ENCODE measurements around the gene PITRM1. TPM values are rescaled to one million over a fixed set of nuclear protein-coding genes. Genes with fewer than 3 reads are reported as not detected.
"Not testable (repeated sequence)": the region's sequence is repeated elsewhere in the genome, so short reads cannot be mapped to it uniquely, and the experiment has no call there.

Gene PITRM1, protein sequence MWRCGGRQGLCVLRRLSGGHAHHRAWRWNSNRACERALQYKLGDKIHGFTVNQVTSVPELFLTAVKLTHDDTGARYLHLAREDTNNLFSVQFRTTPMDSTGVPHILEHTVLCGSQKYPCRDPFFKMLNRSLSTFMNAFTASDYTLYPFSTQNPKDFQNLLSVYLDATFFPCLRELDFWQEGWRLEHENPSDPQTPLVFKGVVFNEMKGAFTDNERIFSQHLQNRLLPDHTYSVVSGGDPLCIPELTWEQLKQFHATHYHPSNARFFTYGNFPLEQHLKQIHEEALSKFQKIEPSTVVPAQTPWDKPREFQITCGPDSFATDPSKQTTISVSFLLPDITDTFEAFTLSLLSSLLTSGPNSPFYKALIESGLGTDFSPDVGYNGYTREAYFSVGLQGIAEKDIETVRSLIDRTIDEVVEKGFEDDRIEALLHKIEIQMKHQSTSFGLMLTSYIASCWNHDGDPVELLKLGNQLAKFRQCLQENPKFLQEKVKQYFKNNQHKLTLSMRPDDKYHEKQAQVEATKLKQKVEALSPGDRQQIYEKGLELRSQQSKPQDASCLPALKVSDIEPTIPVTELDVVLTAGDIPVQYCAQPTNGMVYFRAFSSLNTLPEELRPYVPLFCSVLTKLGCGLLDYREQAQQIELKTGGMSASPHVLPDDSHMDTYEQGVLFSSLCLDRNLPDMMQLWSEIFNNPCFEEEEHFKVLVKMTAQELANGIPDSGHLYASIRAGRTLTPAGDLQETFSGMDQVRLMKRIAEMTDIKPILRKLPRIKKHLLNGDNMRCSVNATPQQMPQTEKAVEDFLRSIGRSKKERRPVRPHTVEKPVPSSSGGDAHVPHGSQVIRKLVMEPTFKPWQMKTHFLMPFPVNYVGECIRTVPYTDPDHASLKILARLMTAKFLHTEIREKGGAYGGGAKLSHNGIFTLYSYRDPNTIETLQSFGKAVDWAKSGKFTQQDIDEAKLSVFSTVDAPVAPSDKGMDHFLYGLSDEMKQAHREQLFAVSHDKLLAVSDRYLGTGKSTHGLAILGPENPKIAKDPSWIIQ
- 94.5 TPM for total RNA-seq
- long read RNA-seq, transcript PITRM1-201 (27 exons, 3,450 nt) = major isoform, 54 of 104 reads
- long read RNA-seq, partial matches to known transcripts = 34 of 104 reads
- long read RNA-seq, other reads (novel, unspliced or antisense) = 15 of 104 reads

DNA sequence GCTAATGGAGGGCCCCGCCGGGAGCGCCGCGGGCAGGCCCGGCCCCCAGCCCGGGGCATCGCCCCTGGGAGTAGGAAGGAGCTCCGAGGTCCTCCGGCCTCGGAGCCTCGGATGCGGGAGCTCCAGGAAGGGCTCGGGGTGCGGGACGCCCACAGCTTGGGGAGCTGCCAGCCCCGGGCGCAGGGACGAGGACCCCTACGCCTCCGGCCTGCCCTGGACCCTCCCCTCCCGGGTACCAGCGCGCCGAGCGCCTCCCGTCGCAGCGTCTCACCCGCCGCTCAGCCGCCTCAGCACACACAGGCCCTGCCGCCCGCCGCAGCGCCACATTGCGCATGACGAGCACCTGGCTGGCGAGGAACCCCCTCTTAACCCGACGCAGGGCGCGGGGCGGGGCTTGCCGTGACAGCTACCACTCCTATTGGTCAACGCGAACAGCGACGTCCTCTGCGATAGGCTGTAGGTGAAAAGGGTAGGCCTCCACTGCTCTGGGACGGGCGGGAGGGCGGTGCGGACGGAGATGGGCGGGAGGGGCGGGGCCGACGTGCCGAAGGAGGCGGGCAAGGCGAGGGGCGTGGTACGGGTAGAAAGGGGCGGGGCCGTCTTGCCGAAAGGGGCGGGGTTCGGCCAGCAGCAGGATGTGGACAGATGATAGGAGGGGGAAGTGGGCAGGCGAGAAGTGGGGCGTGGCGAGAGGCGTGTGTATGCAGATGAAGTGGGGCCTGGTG is at the start of gene PITRM1:
Gene PITRM1, minus strand, starts transcription at position 337 of the 725 bp plus-strand sequence. Its CDS starts 10 bp downstream, at position 327.
- intact Hi-C loops (cut with micrococcal nuclease) = no loop called here
- ATAC-seq (peak; percentile 98), DNase-seq (peak; percentile 99)

DNA sequence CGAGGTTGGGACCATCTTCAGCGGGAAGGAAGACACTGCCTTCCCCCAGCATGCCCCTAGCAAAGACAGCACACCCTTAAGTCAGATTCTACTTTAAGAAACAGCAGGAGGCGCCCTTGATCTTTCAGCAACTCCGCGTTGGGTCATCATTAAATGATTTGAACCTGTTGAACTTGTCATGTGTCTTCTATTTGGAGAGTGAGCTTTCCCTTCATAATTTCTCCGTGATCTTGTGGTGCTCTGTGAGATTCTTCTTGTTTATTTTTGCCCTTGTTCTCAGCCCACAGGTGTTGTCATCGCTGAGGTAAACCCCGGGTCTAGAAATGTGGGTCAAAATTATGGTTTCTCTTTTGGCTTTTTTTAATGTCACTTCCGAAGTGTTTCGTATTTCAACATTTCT is 49.5 kb upstream of the PITRM1 start:
- ATAC-seq (no peak), DNase-seq (no peak)
- intact Hi-C loops (cut with micrococcal nuclease) = no loop called here

DNA sequence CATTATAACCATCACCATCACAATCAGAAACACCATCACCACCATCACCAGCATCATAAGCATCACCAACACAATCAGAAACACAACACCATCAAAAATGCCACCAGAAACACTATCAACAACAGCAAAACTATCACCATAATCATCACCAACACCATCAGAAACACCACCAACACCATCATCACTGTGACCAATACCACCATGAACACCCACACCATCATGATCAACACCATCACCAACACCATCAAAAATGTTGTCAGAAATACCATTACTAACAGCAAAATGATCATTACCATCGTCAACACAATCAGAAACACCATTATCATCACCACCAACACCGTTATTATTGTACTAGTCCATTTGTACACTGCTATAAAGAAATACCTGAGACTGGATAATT is 49.0 kb upstream of the PITRM1 start:
- ATAC-seq; intact Hi-C loops (cut with micrococcal nuclease); DNase-seq: not testable (repeated sequence)

DNA sequence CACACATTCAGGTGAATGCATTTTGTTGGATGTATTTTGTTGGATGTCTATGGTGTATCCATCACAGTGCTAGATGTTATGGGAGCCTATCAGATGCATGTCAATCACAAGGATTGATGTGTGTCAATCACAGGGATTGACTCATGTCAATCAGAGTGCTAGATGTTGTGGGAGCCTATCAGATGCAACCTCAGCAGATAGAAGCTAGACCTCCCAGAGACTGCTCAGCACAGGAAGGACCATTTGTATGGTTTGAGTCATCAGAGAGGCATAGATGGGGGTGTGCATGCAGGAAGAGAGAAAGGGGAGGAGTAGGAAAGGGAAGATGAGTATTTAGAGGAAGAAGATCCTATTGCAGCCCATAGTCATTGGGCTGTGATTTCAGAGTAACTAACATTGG is 48.3 kb upstream of the PITRM1 start:
- DNase-seq (no peak), ATAC-seq (no peak)
- intact Hi-C loops (cut with micrococcal nuclease) = no loop called here

DNA sequence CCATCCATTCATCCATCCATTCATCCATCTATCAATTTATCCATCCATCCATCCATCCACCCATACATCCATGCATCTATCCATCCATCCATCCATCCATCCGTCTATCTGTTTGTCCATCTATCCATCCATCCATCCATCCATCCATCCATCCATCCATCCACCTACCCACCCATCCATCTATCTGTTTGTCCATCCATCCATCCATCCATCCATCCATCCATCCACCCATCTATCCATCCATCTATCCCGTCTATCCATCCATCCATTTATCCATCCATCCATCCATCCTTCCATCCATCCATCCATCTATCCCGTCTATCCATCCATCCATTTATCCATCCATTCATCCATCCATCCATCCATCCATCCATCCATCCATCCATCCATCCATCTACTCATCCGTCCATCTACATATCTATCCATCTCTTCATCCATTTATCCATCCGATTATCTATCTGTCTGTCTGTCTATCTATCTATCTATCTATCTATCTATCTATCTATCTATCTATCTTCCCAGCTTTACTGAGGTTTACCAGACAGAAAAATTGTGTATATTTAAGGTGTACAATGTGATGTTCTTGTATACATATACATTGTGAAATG is 46.5 kb upstream of the PITRM1 start:
- DNase-seq; ATAC-seq; intact Hi-C loops (cut with micrococcal nuclease): not testable (repeated sequence)

DNA sequence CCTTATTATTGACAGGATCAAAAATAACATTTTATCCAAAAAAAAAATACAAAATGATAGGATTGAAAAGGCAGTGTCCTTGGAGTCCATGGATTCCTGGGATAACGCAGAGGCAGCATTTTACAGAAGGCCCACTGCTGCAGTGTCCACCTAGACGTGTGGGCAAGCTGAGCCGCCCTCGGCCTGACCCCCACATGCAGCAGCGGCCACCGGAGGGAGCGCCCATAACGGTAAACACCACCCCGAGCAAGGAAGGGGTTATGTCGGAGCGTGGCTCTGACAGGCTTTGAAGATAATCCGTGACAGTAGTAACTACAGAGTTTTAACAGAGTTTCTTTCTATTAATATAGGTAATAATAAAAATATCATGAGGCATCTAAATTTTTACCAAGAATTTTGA is 45.3 kb upstream of the PITRM1 start:
- ATAC-seq (no peak), DNase-seq (no peak)
- intact Hi-C loops (cut with micrococcal nuclease) = no loop called here

DNA sequence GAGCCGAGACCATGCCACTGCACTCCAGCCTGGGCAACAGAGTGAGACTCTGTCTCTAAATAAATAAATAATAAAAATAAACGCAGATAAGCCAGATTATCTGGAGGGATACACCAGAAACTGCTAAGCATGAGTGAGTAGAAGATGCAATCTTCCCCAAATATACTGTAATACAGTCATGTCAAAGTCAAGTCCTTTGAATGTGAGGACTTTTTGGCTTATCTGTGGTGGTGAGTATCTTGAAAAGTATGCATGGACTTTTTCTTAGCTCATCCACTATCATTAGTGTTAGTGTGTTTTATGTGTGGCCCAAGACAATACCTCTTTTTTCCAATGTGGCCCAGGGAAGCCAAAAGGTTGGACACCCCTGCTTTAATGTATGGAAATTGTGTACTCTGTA is 44.7 kb upstream of the PITRM1 start:
- intact Hi-C loops (cut with micrococcal nuclease) = no loop called here
- no peak for ATAC-seq
- DNase-seq = no peak

DNA sequence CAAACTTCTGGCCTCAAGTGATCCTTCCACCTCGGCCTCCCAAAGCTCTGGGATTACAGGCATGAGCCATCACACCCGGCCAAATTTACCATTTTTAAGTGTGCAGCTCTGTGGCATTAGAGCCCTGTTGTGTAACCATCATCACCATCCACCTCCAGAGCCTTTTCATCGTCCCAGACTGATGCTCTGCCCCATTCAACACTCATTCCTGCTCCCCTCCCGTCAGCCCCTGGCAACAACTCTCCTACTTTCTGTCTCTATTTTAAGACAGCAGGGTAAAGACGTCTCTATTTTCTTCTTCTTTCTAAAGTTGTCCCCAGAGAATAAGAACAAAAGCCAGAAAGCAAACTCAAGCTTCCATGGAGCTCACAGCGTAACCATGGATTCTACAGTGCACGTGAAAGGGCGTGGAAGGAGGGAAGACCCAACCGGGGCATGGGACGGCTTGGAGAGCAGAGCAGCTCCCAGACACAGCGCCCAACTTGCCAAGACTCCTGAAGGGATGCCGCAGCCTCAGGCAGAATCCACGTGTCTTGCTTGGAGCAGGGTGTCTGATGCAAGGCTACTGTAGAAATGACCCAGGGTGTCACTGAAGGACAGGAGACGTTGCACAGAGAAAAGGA is 42.7 kb upstream of the PITRM1 start:
- DNase-seq (no peak), ATAC-seq (no peak)
- intact Hi-C loops (cut with micrococcal nuclease) = no loop called here

DNA sequence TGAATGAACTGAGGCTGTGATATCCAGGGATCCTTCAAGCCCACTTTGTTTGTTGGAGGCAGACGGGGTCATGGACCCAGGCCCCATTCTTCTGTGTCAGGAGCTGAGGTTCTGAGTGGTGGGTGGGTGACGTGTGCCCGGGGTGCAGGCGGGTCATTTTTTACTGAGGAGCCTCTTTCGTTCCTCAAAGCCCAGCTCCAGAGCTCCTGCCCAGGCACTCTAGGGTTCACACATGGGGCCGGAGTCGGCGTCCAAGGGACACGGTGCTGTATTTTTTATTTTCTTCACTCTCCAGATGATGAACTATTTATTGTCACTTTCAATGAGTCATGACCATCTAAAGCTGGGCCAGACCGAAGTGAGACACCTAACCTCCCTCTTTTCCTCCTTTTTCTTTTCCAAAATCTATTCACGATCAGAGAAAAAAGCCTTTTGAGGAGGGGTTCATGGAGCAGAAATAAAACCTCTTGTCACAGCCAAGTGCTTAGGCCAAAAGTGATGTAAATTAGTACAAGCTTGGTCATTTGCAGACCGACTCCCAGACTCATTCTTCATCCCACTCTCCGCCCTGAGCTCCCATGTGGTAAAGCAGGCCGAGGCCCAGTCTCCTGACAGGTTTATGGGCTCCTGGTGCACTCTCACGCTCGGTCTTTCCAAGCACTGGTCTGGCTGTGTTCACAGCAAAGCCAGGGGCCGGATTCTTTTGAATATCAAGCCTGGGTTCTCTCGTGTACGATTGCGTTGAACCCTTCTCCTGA is 41.4 kb upstream of the PITRM1 start:
- intact Hi-C loops (cut with micrococcal nuclease) = no loop called here
- ATAC-seq = no peak
- DNase-seq = no peak

DNA sequence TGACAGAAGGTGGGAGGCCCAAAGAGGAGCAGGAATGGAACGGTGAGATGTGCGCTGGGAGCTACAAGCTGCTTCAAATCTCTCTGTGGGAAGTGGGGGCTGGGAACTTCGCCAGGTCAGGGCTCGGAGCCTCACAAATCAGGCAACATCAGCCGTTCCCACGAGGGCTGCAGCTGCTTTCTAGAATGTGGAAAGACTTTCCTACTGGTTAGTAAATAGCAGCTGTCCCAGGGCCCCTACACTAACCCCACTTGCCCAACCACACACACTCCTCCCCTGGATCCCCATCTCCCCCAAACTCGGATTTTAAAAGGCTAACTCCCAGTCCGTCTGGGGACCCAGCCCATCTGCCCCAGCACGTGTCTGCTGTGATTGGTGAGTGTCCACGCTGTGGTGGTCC is 40.6 kb upstream of the PITRM1 start:
- ATAC-seq = peak; percentile 38
- intact Hi-C loops (cut with micrococcal nuclease) = no loop called here
- DNase-seq = peak; percentile 61

DNA sequence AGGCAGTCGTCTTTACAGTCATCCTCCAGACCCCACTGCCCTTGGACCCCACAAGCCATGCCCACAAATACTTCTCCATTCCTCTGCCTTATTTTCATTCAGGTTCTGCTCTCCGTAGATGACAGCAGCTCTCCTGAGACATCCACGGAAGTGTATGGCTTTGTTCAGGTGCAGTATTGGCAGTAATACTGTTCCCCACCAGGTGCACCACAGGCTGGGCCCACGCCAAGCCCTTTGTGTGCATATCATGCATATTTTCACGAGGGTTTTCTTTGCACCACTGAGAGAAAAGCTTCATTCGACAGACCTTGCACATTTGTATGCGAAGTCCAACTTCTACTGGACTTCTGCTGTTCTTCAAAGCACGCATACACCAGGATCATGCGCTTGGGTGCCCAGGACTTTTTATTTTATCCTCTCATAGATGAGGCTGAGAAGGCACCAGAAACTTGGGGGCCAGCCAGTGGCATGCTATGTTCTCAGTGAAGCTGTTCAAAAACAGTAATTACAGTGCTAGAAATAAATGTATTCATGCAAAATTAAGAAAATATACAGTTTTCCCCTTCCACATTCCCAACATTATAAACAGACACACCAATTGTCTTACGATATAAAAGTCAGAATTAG is 37.8 kb upstream of the PITRM1 start:
- intact Hi-C loops (cut with micrococcal nuclease) = no loop called here
- ATAC-seq = no peak
- DNase-seq = no peak

DNA sequence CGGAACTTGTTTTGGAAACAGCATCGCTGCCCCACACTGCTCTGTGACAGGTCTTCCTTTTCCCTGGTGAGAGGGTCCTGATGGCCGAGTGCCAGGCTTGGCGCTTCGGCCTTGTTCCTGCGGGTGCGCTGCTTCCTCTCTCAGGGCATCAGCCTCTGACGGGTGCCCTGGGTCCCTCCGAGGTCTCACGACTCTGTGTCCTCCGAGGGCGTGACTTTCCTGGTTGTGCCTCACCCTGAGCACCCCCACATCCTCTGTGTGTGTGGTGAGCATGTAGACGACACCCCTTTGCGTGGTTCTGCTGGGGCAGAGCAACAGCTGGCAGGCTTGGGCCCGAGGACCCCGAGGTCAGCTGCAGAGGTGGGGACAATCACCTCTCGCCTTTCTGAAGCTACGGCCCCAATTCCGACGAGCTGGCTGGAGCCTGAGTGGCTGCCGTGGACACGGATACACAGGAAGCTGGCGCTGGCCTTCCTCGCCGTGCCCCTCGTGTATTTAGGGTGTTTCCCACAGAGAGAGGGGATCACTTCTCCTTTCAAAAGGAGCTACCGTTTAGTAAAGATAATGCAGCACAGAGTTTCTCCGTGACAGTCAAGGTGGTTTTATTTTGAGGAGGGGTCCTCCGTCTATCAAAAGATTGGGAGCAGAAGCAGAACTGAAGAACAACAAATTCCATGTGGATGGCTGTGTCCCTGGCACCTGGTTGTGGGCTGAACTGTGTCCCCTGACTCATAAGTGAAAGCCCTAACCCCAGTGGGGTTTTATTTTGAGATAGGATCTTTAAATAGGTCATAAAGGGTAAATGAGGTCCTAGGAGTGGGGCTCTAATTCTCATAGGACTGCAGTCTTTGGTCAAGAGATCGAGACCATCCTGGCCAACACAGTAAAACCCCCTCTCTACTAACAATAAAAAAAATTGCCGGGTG is 36.2 kb upstream of the PITRM1 start:
- no peak for DNase-seq
- ATAC-seq = no peak
- intact Hi-C loops (cut with micrococcal nuclease) = no loop called here

DNA sequence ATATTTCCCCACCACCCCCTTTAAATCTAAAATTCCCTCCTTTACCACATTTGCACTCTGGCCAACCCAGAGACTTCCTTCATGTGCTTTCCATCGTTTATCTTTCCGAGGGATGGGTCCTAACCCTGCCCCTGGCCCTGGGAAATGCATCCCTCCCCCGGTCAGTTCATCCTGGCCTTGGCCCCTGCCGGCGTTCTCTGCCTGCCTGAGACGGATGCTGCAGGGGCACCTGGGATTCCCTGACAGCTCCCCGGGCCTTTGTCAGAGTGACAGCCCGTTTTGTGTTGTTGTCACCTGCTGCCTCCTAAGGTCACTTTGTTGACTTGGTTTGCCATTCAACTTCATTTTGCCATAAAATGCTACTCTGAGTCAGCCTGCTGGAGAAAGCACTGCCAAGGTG is 34.8 kb upstream of the PITRM1 start:
- no peak for DNase-seq
- intact Hi-C loops (cut with micrococcal nuclease) = no loop called here
- ATAC-seq = no peak

DNA sequence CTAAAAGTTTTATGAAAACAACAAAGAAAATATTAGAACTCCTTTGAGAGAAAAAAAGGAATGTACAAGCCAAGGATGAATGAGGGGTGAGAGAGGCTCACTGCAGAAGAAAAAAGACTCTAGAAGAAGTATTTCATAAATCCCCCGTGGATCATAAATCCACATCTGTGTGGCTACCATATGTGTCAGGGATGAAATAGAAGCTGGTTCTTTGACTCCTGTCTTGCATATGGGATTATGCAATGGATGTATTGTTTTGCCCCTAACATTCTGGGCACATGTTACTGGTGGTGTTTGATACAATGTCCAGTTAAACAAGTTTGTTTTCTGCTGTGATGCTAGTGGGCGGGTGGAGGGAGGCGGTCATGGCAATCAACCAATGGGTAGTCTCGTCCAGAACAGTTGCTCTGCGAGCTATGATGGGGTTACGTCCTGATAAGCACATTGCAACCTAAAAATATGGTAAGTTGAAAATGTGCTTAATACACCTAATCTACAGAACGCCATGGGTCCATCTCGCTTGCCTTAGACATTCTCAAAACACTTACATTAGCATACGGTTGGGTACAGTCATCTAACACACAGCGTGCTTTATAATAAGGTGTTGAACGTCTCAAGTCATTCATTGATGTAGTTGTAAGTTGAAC is 34.1 kb upstream of the PITRM1 start:
- no peak for DNase-seq
- intact Hi-C loops (cut with micrococcal nuclease) = no loop called here
- ATAC-seq = no peak

DNA sequence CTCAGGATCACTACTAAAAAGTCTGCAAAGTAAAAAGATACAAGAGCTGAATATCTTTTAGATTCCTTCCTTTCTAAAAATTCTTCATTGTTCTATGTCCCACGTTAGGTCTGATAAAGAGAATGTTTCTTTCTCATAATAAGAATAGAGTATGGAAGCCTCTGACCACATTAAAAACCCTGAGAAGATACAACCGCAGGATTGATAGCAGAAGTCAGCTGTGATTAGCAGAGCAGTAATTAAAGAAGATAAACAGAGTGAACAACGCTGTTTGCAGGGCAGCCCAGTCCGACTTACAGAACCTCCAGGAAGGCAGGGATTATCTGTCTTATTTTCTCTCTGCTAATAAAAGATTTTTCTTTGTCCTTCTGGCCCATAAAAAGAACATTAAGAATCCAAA is 31.4 kb upstream of the PITRM1 start:
- intact Hi-C loops (cut with micrococcal nuclease) = no loop called here
- DNase-seq (no peak), ATAC-seq (no peak)
